Measurements from ENCODE around the gene CCDC88B.
A peak's percentile ranks its signal among the peaks of the same experiment; 100 is the strongest.

The CCDC88B gene

DNA sequence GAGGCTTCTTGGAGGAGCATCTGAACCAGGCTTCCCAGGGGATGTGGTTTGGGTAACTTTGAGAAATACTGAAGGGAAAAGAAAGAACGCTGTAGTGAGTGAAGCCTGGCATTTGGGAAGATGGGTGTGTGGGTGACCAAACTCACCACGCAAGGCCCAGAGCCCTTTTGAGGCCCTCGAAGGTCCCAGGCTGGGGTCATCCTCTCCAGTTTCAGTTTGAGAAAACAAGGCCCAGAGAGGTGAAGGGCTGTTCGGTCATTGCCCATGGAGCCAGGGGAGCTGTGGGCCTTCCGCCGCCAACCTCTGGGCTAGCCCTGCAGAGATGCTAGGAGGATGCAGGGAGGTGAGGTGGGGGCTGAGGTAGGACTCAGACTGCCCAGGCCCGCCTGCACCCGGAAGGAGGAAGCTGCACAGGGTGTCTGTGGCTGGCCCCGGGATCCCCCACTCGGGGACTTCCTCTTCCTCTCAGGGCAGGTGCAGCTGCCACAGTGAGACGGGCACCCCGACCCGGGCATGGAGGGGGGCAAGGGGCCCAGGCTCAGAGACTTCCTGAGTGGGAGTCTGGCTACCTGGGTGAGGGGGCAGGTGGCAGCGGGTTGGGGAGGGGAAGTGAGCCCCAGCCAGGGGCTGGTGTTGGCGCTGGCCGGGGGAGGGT is at the start of gene CCDC88B:
Gene CCDC88B, plus strand, starts transcription at position 451 of the 655 bp plus-strand sequence. Its CDS starts 63 bp downstream, at position 514.
- Histone ChIP-seq H3K27ac (ENCODE audit: low read depth in 2 of 2, low read length in 2 of 2) (peak within 1 kb of the TSS; percentile 29 to 68), H3K4me3 (ENCODE audit: low read length in 2 of 2) (peak within 1 kb of the TSS; percentile 58 to 61), H3K9ac (ENCODE audit: low read depth in 1 of 2, low read length in 2 of 2) (peak within 1 kb of the TSS; percentile 60 to 86), H3K36me3 (ENCODE audit: control insufficient read depth in 2 of 2, insufficient read depth in 2 of 2, low read length in 2 of 2) (peaks cover 0 to 2% of the 10 kb centered on the region in 2 donors), H3K27me3 (ENCODE audit: control insufficient read depth in 2 of 2, insufficient read depth in 2 of 2, low read length in 2 of 2) (no peaks in the 10 kb centered on the region), H3K9me3 (ENCODE audit: control insufficient read depth in 2 of 2, low read length in 2 of 2) (no peaks in the 10 kb centered on the region), H3K4me1 (ENCODE audit: control insufficient read depth in 2 of 2, insufficient read depth in 2 of 2, low read length in 2 of 2) (peaks cover 24 to 28% of the 10 kb centered on the region in 2 donors)

GRCh38 chr11:64290352-64291261 is 49.4 kb upstream of the CCDC88B start:
- H3K27me3 ChIP-seq (ENCODE audit: control insufficient read depth in 2 of 2, insufficient read depth in 2 of 2, low read length in 2 of 2): peaks cover 34 to 39% of the 10 kb centered on the region in 2 donors

GRCh38 chr11:64291262-64291751 is 48.7 kb upstream of the CCDC88B start, which contains the start of gene KCNK4:
KCNK4 (plus strand) TSS chr11:64291302; CDS start chr11:64293019, 1,717 bp downstream.
- Histone ChIP-seq H3K4me3 (ENCODE audit: low read length in 2 of 2) (peak within 1 kb of the TSS in 1 of 2 donors; percentile 20), H3K27ac (ENCODE audit: low read depth in 2 of 2, low read length in 2 of 2) (no peak within 1 kb of the TSS), H3K9ac (ENCODE audit: low read depth in 1 of 2, low read length in 2 of 2) (no peak within 1 kb of the TSS), H3K27me3 (ENCODE audit: control insufficient read depth in 2 of 2, insufficient read depth in 2 of 2, low read length in 2 of 2) (peaks cover 39 to 45% of the 10 kb centered on the region in 2 donors), H3K9me3 (ENCODE audit: control insufficient read depth in 2 of 2, low read length in 2 of 2) (no peaks in the 10 kb centered on the region), H3K4me1 (ENCODE audit: control insufficient read depth in 2 of 2, insufficient read depth in 2 of 2, low read length in 2 of 2) (peaks cover 7 to 14% of the 10 kb centered on the region in 2 donors), H3K36me3 (ENCODE audit: control insufficient read depth in 2 of 2, insufficient read depth in 2 of 2, low read length in 2 of 2) (no peaks in the 10 kb centered on the region)

More at GRCh38 chr11:64290352-64291261, 49.4 kb upstream of the CCDC88B start:
- Histone ChIP-seq H3K4me3 (ENCODE audit: low read length in 2 of 2) (no peak overlapping the region), H3K9me3 (ENCODE audit: control insufficient read depth in 2 of 2, low read length in 2 of 2) (no peaks in the 10 kb centered on the region), H3K27ac (ENCODE audit: low read depth in 2 of 2, low read length in 2 of 2) (no peak overlapping the region), H3K4me1 (ENCODE audit: control insufficient read depth in 2 of 2, insufficient read depth in 2 of 2, low read length in 2 of 2) (peaks cover 12 to 17% of the 10 kb centered on the region in 2 donors), H3K36me3 (ENCODE audit: control insufficient read depth in 2 of 2, insufficient read depth in 2 of 2, low read length in 2 of 2) (no peaks in the 10 kb centered on the region), H3K9ac (ENCODE audit: low read depth in 1 of 2, low read length in 2 of 2) (no peak overlapping the region)

GRCh38 chr11:64291752-64292459 is 48.1 kb upstream of the CCDC88B start:
- peak overlapping the region; percentile 20 for H3K4me3 ChIP-seq (ENCODE audit: low read length in 2 of 2)
- H3K36me3 ChIP-seq (ENCODE audit: control insufficient read depth in 2 of 2, insufficient read depth in 2 of 2, low read length in 2 of 2): no peaks in the 10 kb centered on the region
- no peak overlapping the region for H3K9ac ChIP-seq (ENCODE audit: low read depth in 1 of 2, low read length in 2 of 2)
- H3K4me1 ChIP-seq (ENCODE audit: control insufficient read depth in 2 of 2, insufficient read depth in 2 of 2, low read length in 2 of 2): peaks cover 4 to 9% of the 10 kb centered on the region in 2 donors
- no peaks in the 10 kb centered on the region for H3K9me3 ChIP-seq (ENCODE audit: control insufficient read depth in 2 of 2, low read length in 2 of 2)
- H3K27me3 ChIP-seq (ENCODE audit: control insufficient read depth in 2 of 2, insufficient read depth in 2 of 2, low read length in 2 of 2): peaks cover 45 to 51% of the 10 kb centered on the region in 2 donors
- no peak overlapping the region for H3K27ac ChIP-seq (ENCODE audit: low read depth in 2 of 2, low read length in 2 of 2)

- peaks cover 53 to 58% of the 10 kb centered on the region in 2 donors for H3K27me3 ChIP-seq (ENCODE audit: control insufficient read depth in 2 of 2, insufficient read depth in 2 of 2, low read length in 2 of 2)
- H3K4me3 ChIP-seq (ENCODE audit: low read length in 2 of 2): peak overlapping the region; percentile 20
- H3K36me3 ChIP-seq (ENCODE audit: control insufficient read depth in 2 of 2, insufficient read depth in 2 of 2, low read length in 2 of 2): no peaks in the 10 kb centered on the region
- H3K9ac ChIP-seq (ENCODE audit: low read depth in 1 of 2, low read length in 2 of 2): no peak overlapping the region
- H3K27ac ChIP-seq (ENCODE audit: low read depth in 2 of 2, low read length in 2 of 2): no peak overlapping the region
- H3K4me1 ChIP-seq (ENCODE audit: control insufficient read depth in 2 of 2, insufficient read depth in 2 of 2, low read length in 2 of 2): peaks cover 4 to 9% of the 10 kb centered on the region in 2 donors
- H3K9me3 ChIP-seq (ENCODE audit: control insufficient read depth in 2 of 2, low read length in 2 of 2): no peaks in the 10 kb centered on the region
These were observed 47.3 kb upstream of the CCDC88B start for GRCh38 chr11:64292460-64293254.

GRCh38 chr11:64294774-64295173 is 45.2 kb upstream of the CCDC88B start:
- H3K9ac ChIP-seq (ENCODE audit: low read depth in 1 of 2, low read length in 2 of 2): no peak overlapping the region
- no peak overlapping the region for H3K27ac ChIP-seq (ENCODE audit: low read depth in 2 of 2, low read length in 2 of 2)
- peaks cover 6 to 16% of the 10 kb centered on the region in 2 donors for H3K4me1 ChIP-seq (ENCODE audit: control insufficient read depth in 2 of 2, insufficient read depth in 2 of 2, low read length in 2 of 2)
- H3K36me3 ChIP-seq (ENCODE audit: control insufficient read depth in 2 of 2, insufficient read depth in 2 of 2, low read length in 2 of 2): no peaks in the 10 kb centered on the region
- no peaks in the 10 kb centered on the region for H3K9me3 ChIP-seq (ENCODE audit: control insufficient read depth in 2 of 2, low read length in 2 of 2)
- no peak overlapping the region for H3K4me3 ChIP-seq (ENCODE audit: low read length in 2 of 2)
- peaks cover 64 to 79% of the 10 kb centered on the region in 2 donors for H3K27me3 ChIP-seq (ENCODE audit: control insufficient read depth in 2 of 2, insufficient read depth in 2 of 2, low read length in 2 of 2)

- Histone ChIP-seq H3K36me3 (ENCODE audit: control insufficient read depth in 2 of 2, insufficient read depth in 2 of 2, low read length in 2 of 2) (no peaks in the 10 kb centered on the region), H3K27me3 (ENCODE audit: control insufficient read depth in 2 of 2, insufficient read depth in 2 of 2, low read length in 2 of 2) (peaks cover 62 to 81% of the 10 kb centered on the region in 2 donors), H3K27ac (ENCODE audit: low read depth in 2 of 2, low read length in 2 of 2) (no peak overlapping the region), H3K9me3 (ENCODE audit: control insufficient read depth in 2 of 2, low read length in 2 of 2) (no peaks in the 10 kb centered on the region), H3K4me1 (ENCODE audit: control insufficient read depth in 2 of 2, insufficient read depth in 2 of 2, low read length in 2 of 2) (peaks cover 16 to 25% of the 10 kb centered on the region in 2 donors), H3K9ac (ENCODE audit: low read depth in 1 of 2, low read length in 2 of 2) (no peak overlapping the region), H3K4me3 (ENCODE audit: low read length in 2 of 2) (no peak overlapping the region)
These were observed 44.2 kb upstream of the CCDC88B start for GRCh38 chr11:64295760-64296159.

DNA sequence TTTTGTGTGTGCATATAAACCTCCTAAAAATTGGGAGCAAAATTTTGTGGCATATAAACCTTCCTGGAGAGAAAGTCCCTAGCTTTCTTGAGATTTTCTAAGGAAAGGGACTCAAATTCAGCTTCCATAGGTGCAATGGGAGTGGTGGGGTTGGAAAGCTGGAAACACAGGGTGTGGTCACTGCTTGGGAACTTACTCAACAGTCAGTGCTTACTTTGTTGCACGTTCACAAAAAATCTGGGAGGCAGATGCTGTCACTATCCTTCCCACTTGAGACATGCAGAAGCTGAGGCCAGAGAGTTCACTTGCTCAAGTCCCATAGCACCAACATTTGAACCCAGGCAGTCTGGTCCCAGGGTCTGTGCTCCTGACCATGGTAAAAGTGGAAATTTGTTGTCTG is 43.8 kb upstream of the CCDC88B start:
- no peaks in the 10 kb centered on the region for H3K36me3 ChIP-seq (ENCODE audit: control insufficient read depth in 2 of 2, insufficient read depth in 2 of 2, low read length in 2 of 2)
- peaks cover 17 to 27% of the 10 kb centered on the region in 2 donors for H3K4me1 ChIP-seq (ENCODE audit: control insufficient read depth in 2 of 2, insufficient read depth in 2 of 2, low read length in 2 of 2)
- peaks cover 59 to 76% of the 10 kb centered on the region in 2 donors for H3K27me3 ChIP-seq (ENCODE audit: control insufficient read depth in 2 of 2, insufficient read depth in 2 of 2, low read length in 2 of 2)
- H3K9me3 ChIP-seq (ENCODE audit: control insufficient read depth in 2 of 2, low read length in 2 of 2): no peaks in the 10 kb centered on the region
- H3K27ac ChIP-seq (ENCODE audit: low read depth in 2 of 2, low read length in 2 of 2): no peak overlapping the region
- H3K4me3 ChIP-seq (ENCODE audit: low read length in 2 of 2): no peak overlapping the region
- no peak overlapping the region for H3K9ac ChIP-seq (ENCODE audit: low read depth in 1 of 2, low read length in 2 of 2)

All from mucosa of rectum (tissue), 2 donors.